HG03575 (cell line): ENCODE results near the gene ALKBH8.
"Not testable (repeated sequence)": the region's sequence is repeated elsewhere in the genome, so short reads cannot be mapped to it uniquely, and the experiment has no call there.

Experiments used
- ATAC-seq: cut with Tn5 transposase; IDR thresholded peaks from one replicate; pipeline ENCODE4 v1.9.1; 2021; ENCODE audit not compliant: unreplicated experiment, insufficient number of reproducible peaks, low FRiP score; ENCODE audit errors: extremely low read depth

The ALKBH8 gene

GRCh38 chr11:107538239-107538638 is 27.3 kb downstream of the ALKBH8 start:
- ATAC-seq, result no peak

GRCh38 chr11:107537155-107537554 is 28.4 kb downstream of the ALKBH8 start:
- ATAC-seq, result not testable (repeated sequence)

- no peak for ATAC-seq
Observed at GRCh38 chr11:107526197-107526596, 39.3 kb downstream of the ALKBH8 start.

GRCh38 chr11:107508858-107509244 is 56.7 kb downstream of the ALKBH8 start:
- no peak for ATAC-seq

- ATAC-seq, result no peak
Observed at GRCh38 chr11:107508201-107508857, 57.2 kb downstream of the ALKBH8 start.

- no peak for ATAC-seq
Observed at GRCh38 chr11:107505647-107506225, 59.8 kb downstream of the ALKBH8 start.

- ATAC-seq, result no peak
Observed at GRCh38 chr11:107504981-107505380, 60.6 kb downstream of the ALKBH8 start.

- ATAC-seq, result no peak
Observed at GRCh38 chr11:107501713-107502112, 63.8 kb downstream of the ALKBH8 start.

GRCh38 chr11:107497371-107497770 is 68.2 kb downstream of the ALKBH8 start:
- ATAC-seq, result not testable (repeated sequence)

GRCh38 chr11:107496011-107496410 is 69.5 kb downstream of the ALKBH8 start:
- ATAC-seq, result no peak

- no peak for ATAC-seq
Observed at GRCh38 chr11:107494055-107494454, 71.5 kb downstream of the ALKBH8 start.

- no peak for ATAC-seq
Observed at GRCh38 chr11:107493117-107493516, 72.4 kb downstream of the ALKBH8 start.

- ATAC-seq, result no peak
Observed at GRCh38 chr11:107490836-107491235, 74.7 kb downstream of the ALKBH8 start.

- ATAC-seq, result no peak
Observed at GRCh38 chr11:107482234-107482633, 83.3 kb downstream of the ALKBH8 start.

- no peak for ATAC-seq
Observed at GRCh38 chr11:107478922-107479321, 86.6 kb downstream of the ALKBH8 start.

- no peak for ATAC-seq
Observed at GRCh38 chr11:107477820-107478219, 87.7 kb downstream of the ALKBH8 start.

- ATAC-seq, result no peak
Observed at GRCh38 chr11:107473792-107474191, 91.7 kb downstream of the ALKBH8 start.

- ATAC-seq, result no peak
Observed at GRCh38 chr11:107472966-107473365, 92.6 kb downstream of the ALKBH8 start.

- no peak for ATAC-seq
Observed at GRCh38 chr11:107468596-107468995, 96.9 kb downstream of the ALKBH8 start.

GRCh38 chr11:107467696-107468095 is 97.8 kb downstream of the ALKBH8 start:
- ATAC-seq, result no peak
